ENCODE measurements around the gene STPG1.

DNA sequence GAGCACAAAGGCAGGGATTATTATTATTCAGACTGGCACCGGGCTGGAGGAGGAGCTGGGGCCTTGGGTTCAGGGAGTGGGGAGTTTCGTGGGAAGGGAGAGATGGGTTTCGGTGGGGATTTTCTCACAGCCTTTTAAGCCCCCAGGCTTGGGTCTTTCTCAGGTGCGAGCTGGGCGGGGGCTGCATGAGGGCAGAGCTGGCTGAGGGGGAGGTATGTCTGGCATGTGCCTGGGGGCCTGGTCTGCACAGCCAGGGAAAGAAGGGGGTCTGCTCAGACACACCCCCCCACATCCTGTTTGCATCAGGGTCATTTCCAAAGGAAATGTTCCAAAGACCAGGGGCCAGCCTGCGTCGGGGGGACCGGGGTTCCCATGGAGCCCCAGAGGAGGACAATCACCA lies 72.8 kb downstream of the STPG1 start:
- TF ChIP-seq, protein P1, sequence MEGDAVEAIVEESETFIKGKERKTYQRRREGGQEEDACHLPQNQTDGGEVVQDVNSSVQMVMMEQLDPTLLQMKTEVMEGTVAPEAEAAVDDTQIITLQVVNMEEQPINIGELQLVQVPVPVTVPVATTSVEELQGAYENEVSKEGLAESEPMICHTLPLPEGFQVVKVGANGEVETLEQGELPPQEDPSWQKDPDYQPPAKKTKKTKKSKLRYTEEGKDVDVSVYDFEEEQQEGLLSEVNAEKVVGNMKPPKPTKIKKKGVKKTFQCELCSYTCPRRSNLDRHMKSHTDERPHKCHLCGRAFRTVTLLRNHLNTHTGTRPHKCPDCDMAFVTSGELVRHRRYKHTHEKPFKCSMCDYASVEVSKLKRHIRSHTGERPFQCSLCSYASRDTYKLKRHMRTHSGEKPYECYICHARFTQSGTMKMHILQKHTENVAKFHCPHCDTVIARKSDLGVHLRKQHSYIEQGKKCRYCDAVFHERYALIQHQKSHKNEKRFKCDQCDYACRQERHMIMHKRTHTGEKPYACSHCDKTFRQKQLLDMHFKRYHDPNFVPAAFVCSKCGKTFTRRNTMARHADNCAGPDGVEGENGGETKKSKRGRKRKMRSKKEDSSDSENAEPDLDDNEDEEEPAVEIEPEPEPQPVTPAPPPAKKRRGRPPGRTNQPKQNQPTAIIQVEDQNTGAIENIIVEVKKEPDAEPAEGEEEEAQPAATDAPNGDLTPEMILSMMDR (IDR thresholded peaks at IDR 0.05; ENCODE audit: low read length): no peak
- TF ChIP-seq EZH2phosphoT487 (IDR thresholded peaks at IDR 0.05; ENCODE audit: low read length): no peak
- no peak for TF ChIP-seq EZH2 (optimal IDR thresholded peaks at IDR 0.05; ENCODE audit: low read depth, low read length)
